MM.1S (cell line): Measurements from ENCODE around the gene TMEM44.

Source experiments
- EZH2 ChIP-seq: fragments of 300-600 bp; sonication (generic); optimal IDR thresholded peaks from 2 replicates; pipeline ENCODE3; 2017; ENCODE audit warnings: low read depth, mild to moderate bottlenecking, antibody characterized with exemption, low read length, mixed read lengths
- TF ChIP-seq, protein P1 (sequence below): fragments of 300-600 bp; sonication (generic); IDR thresholded peaks from 2 replicates; pipeline ENCODE4 v1.5.1; 2016; ENCODE audit warnings: antibody characterized with exemption, low read length, mixed read lengths

DNA sequence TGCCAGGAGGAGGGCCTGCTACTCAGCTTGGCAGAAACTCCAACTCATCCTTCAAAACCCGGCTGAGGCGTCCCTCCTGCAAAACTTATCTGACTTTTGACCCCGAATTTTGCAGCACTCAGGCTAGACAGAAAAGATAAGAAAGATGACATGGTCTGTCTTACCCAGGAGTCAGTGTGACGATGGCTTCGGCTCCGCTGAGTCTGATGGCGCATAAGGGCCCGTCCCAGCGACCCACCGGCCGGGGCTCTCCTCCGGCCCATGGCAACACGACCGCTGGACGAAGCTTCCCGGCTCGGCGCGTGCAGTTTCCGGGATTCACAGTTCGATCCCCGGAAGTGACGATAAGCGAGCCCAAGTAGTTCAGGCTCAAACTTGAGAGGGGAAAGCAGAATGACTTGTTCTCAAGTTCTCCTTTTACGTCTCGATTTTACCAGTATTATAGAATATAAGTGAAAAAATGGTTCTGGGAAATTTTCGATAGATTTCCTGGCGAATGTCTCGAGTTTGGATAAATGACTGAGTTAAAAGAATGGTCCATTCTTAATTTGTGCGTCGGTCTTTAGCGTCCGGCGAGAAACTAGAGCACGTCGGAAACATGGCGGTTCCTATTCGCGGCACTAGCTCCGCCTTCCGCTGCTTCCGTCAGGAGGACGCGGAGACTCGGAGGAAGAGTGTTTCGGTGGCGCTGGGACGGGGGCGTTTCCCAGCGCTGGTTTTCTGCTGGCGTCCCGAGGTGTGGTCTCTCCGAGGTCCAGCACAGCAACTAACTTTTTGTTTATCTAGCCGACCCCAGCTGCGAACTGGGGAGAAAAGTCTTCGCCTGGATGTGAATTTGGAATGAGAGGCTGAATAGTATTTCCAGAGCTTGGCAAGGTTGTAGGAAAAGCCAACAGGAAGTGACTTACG is 38.9 kb upstream of the TMEM44 start, which contains the start of gene LSG1:
- TF ChIP-seq, protein P1, sequence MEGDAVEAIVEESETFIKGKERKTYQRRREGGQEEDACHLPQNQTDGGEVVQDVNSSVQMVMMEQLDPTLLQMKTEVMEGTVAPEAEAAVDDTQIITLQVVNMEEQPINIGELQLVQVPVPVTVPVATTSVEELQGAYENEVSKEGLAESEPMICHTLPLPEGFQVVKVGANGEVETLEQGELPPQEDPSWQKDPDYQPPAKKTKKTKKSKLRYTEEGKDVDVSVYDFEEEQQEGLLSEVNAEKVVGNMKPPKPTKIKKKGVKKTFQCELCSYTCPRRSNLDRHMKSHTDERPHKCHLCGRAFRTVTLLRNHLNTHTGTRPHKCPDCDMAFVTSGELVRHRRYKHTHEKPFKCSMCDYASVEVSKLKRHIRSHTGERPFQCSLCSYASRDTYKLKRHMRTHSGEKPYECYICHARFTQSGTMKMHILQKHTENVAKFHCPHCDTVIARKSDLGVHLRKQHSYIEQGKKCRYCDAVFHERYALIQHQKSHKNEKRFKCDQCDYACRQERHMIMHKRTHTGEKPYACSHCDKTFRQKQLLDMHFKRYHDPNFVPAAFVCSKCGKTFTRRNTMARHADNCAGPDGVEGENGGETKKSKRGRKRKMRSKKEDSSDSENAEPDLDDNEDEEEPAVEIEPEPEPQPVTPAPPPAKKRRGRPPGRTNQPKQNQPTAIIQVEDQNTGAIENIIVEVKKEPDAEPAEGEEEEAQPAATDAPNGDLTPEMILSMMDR, result no peak
- TF ChIP-seq EZH2, result no peak
